UCSD-AML1 (cell line): ENCODE data around the gene ELK3.

Experiments
- DNase-seq: peaks from one replicate; lab custom pipeline; 2025; ENCODE audit not compliant: unreplicated experiment; lab: John Stamatoyannopoulos, UW

The ELK3 gene

GRCh38 chr12:96256672-96257361 is 62.6 kb downstream of the ELK3 start:
- DNase-seq = no peak

DNA sequence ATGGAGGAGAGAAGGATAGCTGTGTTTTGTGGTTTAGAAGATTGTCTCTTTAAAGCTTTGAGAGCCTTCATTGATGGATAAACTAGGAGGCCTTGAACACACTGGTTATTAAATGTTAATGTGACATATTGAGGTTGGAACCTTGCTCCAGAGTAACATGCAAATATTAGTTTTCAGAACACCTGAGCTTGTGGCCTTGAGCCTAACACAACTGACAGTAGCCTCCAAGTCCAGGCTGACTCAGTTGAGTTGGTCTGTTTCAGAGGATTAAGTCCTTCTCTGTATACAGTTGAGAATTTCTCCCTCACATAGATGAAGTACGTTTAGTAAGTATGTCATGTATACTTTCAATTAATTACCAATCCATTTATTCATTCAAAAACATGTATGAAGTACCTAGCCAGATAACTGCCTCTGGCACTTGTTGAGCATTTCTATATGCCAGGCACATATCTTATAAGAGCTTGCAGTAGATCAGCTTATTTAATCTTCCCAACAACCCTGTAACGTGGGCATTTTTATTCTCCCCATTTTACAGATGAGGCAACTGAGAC is 63.5 kb downstream of the ELK3 start:
- DNase-seq = no peak

DNA sequence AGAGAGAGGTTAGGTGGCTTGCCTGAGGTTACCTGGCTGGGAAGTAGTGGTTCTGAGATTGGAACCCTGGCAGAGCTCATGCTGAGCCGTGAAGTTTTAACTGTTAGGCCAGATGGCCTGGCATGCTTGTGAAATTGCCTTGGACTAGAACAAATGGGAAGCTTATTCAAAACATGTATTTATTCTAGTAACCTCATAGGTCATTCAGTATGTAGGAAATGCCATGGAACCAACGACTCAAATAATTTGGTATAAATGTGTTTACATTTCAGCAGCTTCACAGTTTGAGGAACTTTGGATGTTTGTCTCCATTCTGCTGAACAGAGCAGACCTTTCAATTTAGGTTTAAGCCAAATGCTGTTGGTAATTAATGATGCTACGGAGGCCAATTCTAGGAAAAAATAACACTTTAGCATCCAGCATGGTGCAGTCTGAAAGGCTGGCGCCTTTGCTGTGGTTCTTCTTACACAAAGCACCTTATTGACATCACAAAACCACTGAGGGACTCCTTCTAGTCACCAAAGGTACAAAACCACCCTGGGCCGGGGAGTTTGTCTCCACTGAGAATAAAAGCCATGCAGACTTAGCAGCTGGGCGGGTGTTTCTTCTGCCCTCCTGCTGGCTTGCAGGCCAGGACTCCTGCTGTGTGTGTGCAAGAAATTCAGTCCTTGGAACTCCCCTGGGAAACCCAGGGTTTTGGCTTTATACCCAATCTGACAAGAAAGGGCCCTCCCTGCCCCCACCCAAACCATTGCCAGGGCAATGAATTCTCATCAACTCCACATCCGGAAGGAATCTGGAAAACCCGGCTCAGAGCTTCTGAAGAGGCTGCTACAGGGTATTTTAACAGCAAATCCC is 64.2 kb downstream of the ELK3 start:
- DNase-seq = no peak

DNA sequence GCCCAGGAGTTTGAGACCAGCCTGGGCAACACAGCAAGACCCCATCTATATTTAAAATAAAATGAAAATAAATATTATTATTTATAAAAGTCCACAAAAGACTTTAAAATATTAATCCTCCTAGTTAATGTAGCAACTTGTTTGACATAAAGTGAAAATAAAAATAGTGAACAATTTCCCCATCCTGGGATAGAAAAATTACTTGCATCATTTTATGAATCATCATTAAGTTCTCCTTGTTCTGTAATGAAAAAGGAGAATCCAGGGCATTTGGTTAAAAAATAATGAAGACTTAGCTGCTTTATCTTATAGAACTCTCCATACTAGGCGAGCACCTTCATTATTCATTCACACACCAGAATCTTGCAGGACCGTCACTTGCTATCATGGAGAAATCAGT is 66.1 kb downstream of the ELK3 start:
- no peak for DNase-seq

GRCh38 chr12:96260644-96261043 is 66.5 kb downstream of the ELK3 start:
- no peak for DNase-seq

- DNase-seq = no peak
Measured at GRCh38 chr12:96261557-96261956, 67.4 kb downstream of the ELK3 start.

GRCh38 chr12:96263449-96263902 is 69.3 kb downstream of the ELK3 start:
- DNase-seq = no peak

DNA sequence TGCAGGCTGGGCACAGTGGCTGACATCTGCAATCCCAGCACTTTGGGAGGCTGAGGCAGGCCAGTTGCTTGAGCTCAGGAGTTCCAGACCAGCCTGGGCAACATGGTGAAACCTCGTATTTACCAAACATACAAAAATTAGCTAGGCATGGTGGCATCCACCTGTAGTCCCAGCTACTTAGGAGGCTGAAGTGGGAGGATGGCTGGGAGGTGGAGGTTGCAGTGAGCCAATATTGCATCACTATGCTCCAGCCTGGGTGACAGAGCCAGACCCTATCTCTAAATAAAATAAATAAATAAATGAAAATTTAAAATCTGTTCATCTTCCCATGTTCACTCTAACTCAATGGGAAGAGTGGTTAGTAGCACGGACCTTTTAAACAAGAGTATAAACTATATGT is 71.2 kb downstream of the ELK3 start:
- DNase-seq = no peak

DNA sequence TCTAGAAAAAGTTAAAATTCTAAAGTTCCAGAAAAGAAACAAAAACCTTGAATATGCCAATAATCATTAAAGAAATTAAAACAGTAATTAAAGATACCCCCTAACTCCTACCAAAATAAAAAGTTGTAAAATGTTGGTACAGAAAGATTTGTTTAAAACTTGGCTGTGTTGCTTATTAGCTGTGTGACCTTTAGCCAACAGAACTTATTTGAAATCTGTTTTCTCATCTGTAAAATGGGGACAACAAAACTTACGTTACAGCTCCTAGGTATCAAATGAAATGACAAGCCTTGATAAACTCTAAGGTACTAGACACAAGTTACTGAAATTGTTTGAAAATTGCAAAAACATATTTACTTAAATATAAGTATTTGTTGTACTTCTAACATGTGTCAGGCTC is 71.7 kb downstream of the ELK3 start:
- no peak for DNase-seq

- no peak for DNase-seq
Measured at GRCh38 chr12:96266238-96266637, 72.1 kb downstream of the ELK3 start.

- DNase-seq = no peak
Measured at GRCh38 chr12:96271469-96272199, 77.5 kb downstream of the ELK3 start.

DNA sequence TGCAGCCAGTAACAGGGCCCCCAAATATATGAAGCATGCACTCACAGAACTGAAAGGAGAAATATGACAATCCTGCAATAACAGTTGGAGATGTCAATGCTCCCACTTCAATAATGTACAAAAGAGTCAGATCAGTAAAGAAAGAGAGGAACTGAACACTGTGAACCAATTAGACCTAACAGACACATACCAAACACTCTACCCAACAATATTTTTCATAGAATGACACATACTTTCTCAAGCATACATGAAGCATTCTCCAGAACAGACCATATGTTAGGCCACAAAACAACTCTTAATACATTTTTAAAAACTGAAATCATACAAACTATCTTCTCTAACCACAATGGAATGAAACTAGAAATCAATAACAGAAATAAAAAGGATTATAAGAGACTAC is 80.2 kb downstream of the ELK3 start:
- no peak for DNase-seq

- no peak for DNase-seq
Measured at GRCh38 chr12:96285158-96285557, 91.0 kb downstream of the ELK3 start.

DNA sequence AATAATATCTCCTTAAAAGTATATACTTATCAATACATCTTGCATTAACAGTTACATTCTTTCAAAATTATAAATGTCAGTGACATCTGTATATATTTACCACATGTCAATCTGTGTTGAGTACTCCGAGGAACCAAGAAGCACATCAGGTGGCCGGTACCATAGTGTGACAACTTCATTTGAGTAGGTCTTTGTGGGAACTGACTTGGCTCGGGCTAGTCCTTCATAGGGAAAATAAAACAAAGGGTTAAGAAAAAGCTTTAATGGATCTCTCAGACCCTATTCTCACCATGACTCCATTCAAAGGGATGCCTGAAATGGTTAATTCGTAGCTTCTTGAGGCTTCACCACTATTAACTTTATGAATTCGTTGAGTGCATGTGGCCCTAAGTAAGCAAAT is 94.9 kb downstream of the ELK3 start:
- no peak for DNase-seq

DNA sequence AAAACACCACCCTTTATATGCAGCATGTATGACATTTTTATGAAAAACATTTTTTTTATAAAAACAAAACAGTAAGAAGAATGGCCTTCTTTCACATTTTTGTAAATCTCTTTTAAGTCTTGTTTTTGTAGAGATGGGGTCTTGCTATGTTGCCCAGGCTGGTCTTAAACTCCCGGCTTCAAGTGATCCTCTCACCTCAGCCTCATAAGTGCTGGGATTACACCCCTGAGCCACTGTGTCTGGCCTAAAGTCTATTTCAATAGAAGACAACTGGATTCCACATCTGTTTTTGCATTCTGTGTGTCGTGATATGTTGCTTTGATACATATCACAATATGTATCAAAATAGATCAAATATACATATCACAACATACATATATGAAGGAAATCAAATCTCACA is 98.9 kb downstream of the ELK3 start:
- DNase-seq = no peak

GRCh38 chr12:96294831-96295230 is 100.7 kb downstream of the ELK3 start:
- no peak for DNase-seq

DNA sequence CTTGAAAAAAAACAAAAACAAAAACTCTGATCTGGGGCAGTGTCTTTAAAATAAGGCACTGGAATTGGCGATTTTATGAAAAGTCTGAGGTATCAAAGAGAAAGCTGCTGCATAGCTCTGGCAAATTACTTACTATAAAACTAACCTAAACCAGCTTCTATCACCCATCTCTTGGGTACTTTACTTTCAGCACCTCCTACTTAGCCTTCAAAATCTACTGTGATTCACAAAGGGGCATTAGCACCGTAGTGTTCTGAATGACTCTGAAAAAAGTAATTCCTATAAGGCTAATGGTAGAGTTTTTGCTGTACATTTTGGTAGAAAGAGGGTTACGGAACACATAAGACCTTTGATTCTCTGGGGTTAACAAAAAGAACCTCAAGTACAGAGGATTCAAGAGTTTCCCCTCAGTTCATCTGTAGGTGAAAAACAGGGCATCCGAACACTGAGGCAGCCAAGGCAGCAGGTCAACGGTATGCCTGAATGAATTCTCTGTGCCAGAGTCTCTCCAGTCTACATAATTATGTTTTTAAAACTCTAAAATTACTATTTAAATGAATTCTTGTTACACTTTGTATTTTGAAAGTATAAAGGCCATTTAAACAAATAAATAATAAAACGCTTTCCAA is 101.5 kb downstream of the ELK3 start:
- DNase-seq = no peak

GRCh38 chr12:96297504-96297903 is 103.3 kb downstream of the ELK3 start:
- DNase-seq = no peak

GRCh38 chr12:96300064-96300463 is 105.9 kb downstream of the ELK3 start:
- no peak for DNase-seq

DNA sequence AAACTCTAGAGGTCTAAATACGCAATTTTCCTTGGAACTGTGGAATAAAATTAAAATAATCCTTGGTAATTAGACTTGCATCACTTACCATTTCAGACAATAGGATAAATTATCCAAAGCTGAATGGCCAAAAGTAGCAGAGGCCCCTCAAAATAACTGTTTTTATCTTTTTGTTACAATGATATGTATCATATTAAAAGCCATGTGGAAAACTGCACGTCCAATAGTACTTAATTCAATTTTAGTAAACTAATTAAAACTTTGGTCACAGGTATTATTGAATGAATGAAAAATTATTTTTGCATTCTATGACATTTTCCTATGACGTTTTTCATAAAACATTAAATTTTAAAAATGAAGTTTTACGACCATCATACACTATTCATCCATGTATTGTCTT is 107.6 kb downstream of the ELK3 start:
- DNase-seq = no peak

DNA sequence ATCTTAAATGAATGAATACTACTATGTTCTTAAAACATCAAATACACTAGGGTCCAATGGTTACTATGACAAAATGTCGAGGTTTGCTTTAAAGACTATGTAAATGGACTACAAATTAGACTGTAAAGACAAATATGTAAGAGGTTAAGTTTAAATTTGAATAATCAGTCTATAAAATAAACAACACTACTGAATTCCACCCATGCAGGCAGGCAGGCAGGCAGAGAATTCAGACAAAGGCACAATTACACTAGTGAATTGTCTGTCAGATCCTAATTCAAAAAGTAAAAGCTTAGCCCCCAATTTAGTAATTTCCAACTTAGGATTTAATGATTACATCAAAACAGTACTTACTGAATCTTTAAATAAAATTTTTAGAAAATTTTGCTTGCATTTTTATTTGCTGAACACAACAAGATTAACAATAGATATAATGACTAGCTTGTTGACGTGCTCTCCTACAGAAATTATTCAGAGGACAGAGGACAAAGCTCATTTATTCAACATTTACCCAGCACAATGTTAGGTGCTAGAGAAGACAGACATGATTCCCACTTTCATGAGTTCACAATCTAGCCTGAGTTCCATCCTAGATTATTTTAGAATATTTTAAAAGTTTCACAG is 108.6 kb downstream of the ELK3 start:
- DNase-seq = no peak
